HG03439 (cell line): ENCODE results near the gene SNRNP200.

Source experiments
- ATAC-seq: cut with Tn5 transposase; IDR thresholded peaks from one replicate; pipeline ENCODE4 v1.9.1; 2021; ENCODE audit warnings: mild to moderate bottlenecking, moderate library complexity; ENCODE audit not compliant: unreplicated experiment

Gene SNRNP200

GRCh38 chr2:96305091-96305978, at the start of gene SNRNP200:
Gene SNRNP200, minus strand, starts transcription at chr2:96305546. Its CDS starts 109 bp downstream, at chr2:96305437.
- peak; percentile 80 for ATAC-seq

GRCh38 chr2:96354492-96354891, 49.1 kb upstream of the SNRNP200 start:
- no peak for ATAC-seq

DNA sequence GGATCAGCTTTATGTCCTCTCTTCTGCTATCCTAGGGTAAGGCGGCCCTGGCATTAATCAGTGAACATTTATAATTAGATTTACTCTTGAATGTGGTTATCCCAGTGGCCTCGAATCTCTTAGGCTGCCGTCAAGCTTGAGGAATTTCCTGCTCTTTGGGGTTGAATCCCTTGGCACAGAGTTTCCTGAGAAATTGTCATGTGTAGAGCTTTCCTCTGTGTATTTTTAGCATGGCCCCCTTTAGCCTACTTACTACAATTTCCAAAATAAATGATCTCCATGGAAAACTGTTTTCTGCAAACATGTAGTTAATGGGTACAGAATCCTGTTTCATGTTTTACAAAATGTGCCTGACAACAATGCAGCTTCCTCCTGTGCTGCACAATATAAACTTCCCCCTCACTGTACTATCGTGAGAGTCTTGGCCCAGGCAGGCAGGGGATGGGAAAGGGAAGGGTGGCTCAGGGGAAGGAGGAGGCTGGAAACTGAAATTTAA, 48.3 kb upstream of the SNRNP200 start:
- no peak for ATAC-seq

DNA sequence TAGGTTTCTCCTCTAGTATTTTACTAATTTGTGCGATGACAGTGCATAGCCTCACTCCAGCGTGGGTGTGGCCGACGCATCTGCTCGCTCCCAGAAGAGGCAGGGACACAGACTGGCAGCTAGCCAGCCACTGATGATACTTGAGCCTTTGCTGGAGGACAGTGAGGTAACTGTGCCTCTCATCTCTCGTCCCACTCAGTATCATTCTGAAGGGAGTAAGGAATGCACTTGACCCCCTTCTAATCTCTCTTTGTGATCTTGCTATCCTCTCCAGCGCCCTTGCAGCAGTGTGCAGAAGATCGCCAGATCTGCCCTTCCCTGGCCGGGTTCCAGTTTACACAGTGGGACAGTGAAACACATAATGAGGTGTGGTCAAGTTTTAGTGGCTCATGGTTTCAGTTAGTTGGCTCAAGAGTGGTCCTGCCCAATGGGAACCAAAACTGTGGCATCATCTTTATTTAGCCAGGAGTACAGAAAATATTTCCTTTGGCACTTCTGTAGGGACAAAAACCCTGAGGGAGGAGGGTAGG, 47.8 kb upstream of the SNRNP200 start:
- no peak for ATAC-seq

- ATAC-seq, result no peak
Measured at GRCh38 chr2:96347395-96347794, 42.0 kb upstream of the SNRNP200 start.

GRCh38 chr2:96345868-96346462, 40.6 kb upstream of the SNRNP200 start:
- no peak for ATAC-seq

- no peak for ATAC-seq
Measured at GRCh38 chr2:96345438-96345837, 40.1 kb upstream of the SNRNP200 start.

- peak; percentile 74 for ATAC-seq
Measured at GRCh38 chr2:96344011-96344410, 38.7 kb upstream of the SNRNP200 start.

GRCh38 chr2:96342085-96342484, 36.7 kb upstream of the SNRNP200 start:
- ATAC-seq, result no peak

- ATAC-seq, result no peak
Measured at GRCh38 chr2:96341641-96342040, 36.3 kb upstream of the SNRNP200 start.

GRCh38 chr2:96340493-96341414, 35.4 kb upstream of the SNRNP200 start:
- ATAC-seq, result no peak

- ATAC-seq, result no peak
Measured at GRCh38 chr2:96336873-96337272, 31.5 kb upstream of the SNRNP200 start.

GRCh38 chr2:96336104-96336775, 30.9 kb upstream of the SNRNP200 start:
- ATAC-seq, result no peak

- no peak for ATAC-seq
Measured at GRCh38 chr2:96333708-96334107, 28.4 kb upstream of the SNRNP200 start.

- ATAC-seq, result no peak
Measured at GRCh38 chr2:96330407-96330806, 25.1 kb upstream of the SNRNP200 start.

DNA sequence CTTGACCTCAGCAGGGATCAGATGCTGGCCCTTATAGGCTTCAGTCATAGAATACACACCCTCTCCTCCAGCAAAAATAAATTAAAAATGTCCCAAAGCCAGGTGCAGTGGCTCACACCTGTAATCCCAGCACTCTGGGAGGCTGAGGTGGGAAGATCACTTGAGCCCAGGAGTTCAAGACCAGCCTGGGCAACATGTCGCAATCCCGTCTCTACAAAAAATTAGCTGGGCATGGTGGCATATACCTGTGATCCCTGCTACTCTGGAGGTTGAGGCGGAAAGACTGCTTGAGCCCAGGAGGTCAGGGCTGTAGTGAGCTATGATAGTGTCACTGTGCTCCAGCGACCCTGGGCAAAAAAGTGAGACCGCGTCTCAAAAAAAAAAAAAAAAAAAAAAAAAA, 24.5 kb upstream of the SNRNP200 start:
- no peak for ATAC-seq

DNA sequence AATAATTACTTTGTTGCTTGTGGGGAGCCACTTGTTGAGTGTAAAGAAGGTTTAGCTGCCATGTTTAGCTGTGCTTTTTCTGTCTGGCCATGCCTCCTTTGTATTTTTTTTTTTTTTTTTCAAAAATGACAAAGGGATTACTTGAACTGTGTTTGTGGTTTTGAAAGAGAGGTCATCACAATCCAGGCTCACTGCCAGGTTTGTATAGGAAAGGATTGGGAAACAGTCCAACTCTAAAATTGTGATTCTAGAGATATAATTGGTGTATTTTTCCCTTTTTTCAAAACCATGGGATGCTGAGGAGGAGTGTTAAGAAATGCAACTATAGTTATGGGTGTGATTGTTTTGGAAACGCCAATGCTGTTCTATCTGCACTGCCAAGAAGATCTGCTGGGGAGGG, 24.1 kb upstream of the SNRNP200 start:
- ATAC-seq, result no peak

DNA sequence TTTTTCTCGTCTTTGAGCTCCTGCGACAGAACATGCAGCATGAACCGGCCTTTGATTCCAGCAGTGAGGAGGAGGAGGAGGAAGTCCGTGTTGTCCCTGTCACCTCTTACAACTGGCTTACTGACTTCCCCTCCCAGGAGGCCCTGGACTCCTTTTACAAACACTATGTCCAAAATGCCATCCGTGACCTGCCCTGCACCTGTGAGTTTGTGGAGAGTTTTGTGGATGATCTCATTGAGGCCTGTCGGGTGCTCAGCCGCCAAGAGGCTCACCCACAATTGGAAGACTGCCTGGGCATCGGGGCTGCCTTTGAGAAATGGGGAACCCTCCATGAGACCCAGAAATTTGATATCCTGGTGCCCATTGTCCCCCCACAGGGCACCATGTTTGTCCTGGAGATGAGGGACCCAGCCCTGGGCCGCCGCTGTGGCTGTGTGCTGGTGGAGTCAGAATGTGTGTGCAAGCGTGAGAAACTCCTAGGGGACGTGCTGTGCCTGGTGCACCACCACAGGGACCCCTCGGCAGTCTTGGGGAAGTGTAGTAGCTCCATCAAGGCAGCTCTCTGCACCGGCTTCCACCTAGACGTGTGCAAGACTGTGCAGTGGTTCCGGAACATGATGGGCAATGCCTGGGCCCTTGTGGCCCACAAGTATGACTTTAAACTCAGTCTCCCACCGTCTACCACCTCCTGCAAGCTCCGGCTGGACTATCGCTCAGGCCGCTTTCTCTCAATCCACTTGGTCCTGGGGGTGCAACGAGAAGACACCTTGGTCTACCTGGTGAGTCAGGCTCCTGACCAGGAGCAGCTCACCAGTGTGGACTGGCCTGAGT, 21.9 kb upstream of the SNRNP200 start:
- no peak for ATAC-seq

DNA sequence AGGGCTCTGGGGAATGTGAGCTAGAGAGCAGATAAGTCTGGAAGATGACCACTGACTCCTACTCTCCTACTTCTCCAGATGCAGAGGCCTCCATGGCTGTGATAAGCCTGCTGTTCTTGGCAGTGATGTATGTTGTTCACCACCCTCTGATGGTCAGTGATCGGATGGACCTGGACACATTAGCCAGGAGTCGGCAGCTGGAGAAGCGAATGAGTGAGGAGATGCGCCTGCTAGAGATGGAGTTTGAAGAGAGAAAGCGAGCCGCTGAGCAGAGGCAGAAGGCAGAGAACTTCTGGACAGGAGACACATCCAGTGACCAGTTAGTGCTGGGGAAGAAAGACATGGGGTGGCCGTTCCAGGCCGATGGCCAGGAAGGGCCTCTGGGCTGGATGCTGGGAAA, 21.2 kb upstream of the SNRNP200 start:
- no peak for ATAC-seq
